CD14-positive monocyte (primary cell): Measurements from ENCODE around the gene SELL. TPM values are rescaled to one million over a fixed set of nuclear protein-coding genes. Genes with fewer than 3 reads are reported as not detected.
A peak's percentile ranks its signal among the peaks of the same experiment; 100 is the strongest.

ENCODE experiments used
- DNase-seq, 3 donors: peaks; one replicate each; pipeline ENCODE4 v3.0.0-alpha.2; 2011 to 2022
- H2AFZ ChIP-seq: 2 replicates; pipeline ENCODE4 v1.6.0; 2012; ENCODE audit warnings: mild to moderate bottlenecking, low read depth, low read length, inconsistent platforms; ENCODE audit not compliant: insufficient read depth, poor library complexity, severe bottlenecking
- H3K27ac ChIP-seq, 2 donors: 1 replicate in 1 of 2; 2 replicates in 1 of 2; pipeline ENCODE4 v1.5.1; 2012 to 2013; ENCODE audit warnings: low read length in 2 of 2, control low read depth in 1 of 2, inconsistent platforms in 1 of 2, low read depth in 1 of 2, mild to moderate bottlenecking in 1 of 2
- H3K27me3 ChIP-seq, 2 donors: one replicate each; pipeline versions ENCODE4 v1.6.0 to v1.6.1; 2011 to 2013; ENCODE audit warnings: low read length in 2 of 2; ENCODE audit not compliant: control insufficient read depth in 2 of 2, insufficient read depth in 2 of 2
- H3K36me3 ChIP-seq, 2 donors: replicated peaks in 1 of 2; 1 replicate in 1 of 2; 2 replicates in 1 of 2; pipeline versions ENCODE4 v1.5.1 to v1.6.1; 2012 to 2013; ENCODE audit warnings: low read length in 2 of 2, control low read depth in 1 of 2, inconsistent platforms in 1 of 2, mild to moderate bottlenecking in 1 of 2; ENCODE audit not compliant: insufficient read depth in 2 of 2, control insufficient read depth in 1 of 2
- H3K4me1 ChIP-seq, 2 donors: 1 replicate in 1 of 2; 2 replicates in 1 of 2; pipeline versions ENCODE4 v1.5.1 to v1.6.1; 2012 to 2013; ENCODE audit warnings: low read length in 2 of 2, control low read depth in 1 of 2, inconsistent platforms in 1 of 2, mild to moderate bottlenecking in 1 of 2, moderate library complexity in 1 of 2; ENCODE audit not compliant: insufficient read depth in 2 of 2, control insufficient read depth in 1 of 2
- H3K4me2 ChIP-seq: replicated peaks from 2 replicates; pipeline ENCODE3; 2012; ENCODE audit warnings: low read length, moderate library complexity, mild to moderate bottlenecking; ENCODE audit not compliant: poor library complexity, severe bottlenecking; ENCODE audit errors: extremely low read depth
- H3K4me3 ChIP-seq, 3 experiments: fragments of 200-600 bp in 1 of 3; sonication (generic) in 1 of 3; replicated peaks in 1 of 3; 1 replicate in 2 of 3; 2 replicates in 1 of 3; pipeline ENCODE4 v1.5.1; 2011 to 2013; ENCODE audit warnings: low read length in 3 of 3, mild to moderate bottlenecking in 3 of 3, control low read depth in 2 of 3, low read depth in 2 of 3, inconsistent platforms in 1 of 3, moderate library complexity in 1 of 3
- H3K79me2 ChIP-seq: 2 replicates; pipeline ENCODE4 v1.6.0; 2012; ENCODE audit warnings: mild to moderate bottlenecking, control low read depth, inconsistent platforms, low read length, moderate library complexity; ENCODE audit not compliant: insufficient read depth
- H3K9ac ChIP-seq: 2 replicates; pipeline ENCODE4 v1.6.0; 2017; ENCODE audit warnings: low read length, mild to moderate bottlenecking; ENCODE audit not compliant: insufficient read depth, poor library complexity, severe bottlenecking
- H3K9me3 ChIP-seq, 2 donors: replicated peaks in 1 of 2; 1 replicate in 1 of 2; 2 replicates in 1 of 2; pipeline versions ENCODE4 v1.5.1 to v1.6.1; 2012 to 2013; ENCODE audit warnings: low read length in 2 of 2, control low read depth in 1 of 2; ENCODE audit not compliant: control insufficient read depth in 1 of 2, insufficient read depth in 1 of 2
- H4K20me1 ChIP-seq: 2 replicates; pipeline ENCODE4 v1.6.0; 2012; ENCODE audit warnings: mild to moderate bottlenecking, low read length, control low read depth, moderate library complexity; ENCODE audit not compliant: insufficient read depth
- H3K27ac Mint-ChIP-seq, 7 donors: one replicate each; pipeline ENCODE4 v1.8.0; 2020; ENCODE audit warnings: mild to moderate bottlenecking in 7 of 7, mixed read lengths in 7 of 7, moderate library complexity in 6 of 7, inconsistent platforms in 2 of 7
- H3K27me3 Mint-ChIP-seq, 3 donors: one replicate each; pipeline ENCODE4 v1.8.0; 2021 to 2022; ENCODE audit warnings: low read depth in 3 of 3, mild to moderate bottlenecking in 3 of 3, mixed read lengths in 3 of 3, moderate library complexity in 3 of 3, inconsistent platforms in 1 of 3
- H3K36me3 Mint-ChIP-seq, 2 donors: one replicate each; pipeline ENCODE4 v1.8.0; 2020; ENCODE audit warnings: mixed read lengths in 2 of 2, inconsistent platforms in 1 of 2, mild to moderate bottlenecking in 1 of 2
- H3K4me1 Mint-ChIP-seq: one replicate; pipeline ENCODE4 v1.8.0; 2020; ENCODE audit warnings: mild to moderate bottlenecking, mixed read lengths
- H3K4me3 Mint-ChIP-seq, 2 donors: one replicate each; pipeline ENCODE4 v1.8.0; 2020; ENCODE audit warnings: mild to moderate bottlenecking in 2 of 2, mixed read lengths in 2 of 2, moderate library complexity in 1 of 2
- H3K9me3 Mint-ChIP-seq, 7 donors: one replicate each; pipeline ENCODE4 v1.8.0; 2020 to 2022; ENCODE audit warnings: mixed read lengths in 7 of 7, mild to moderate bottlenecking in 6 of 7, moderate library complexity in 6 of 7, inconsistent platforms in 2 of 7
- CTCF ChIP-seq: fragments of 200-600 bp; IDR thresholded peaks from one replicate; pipeline ENCODE4 v1.8.0; 2022; ENCODE audit warnings: antibody characterized with exemption, mild to moderate bottlenecking
- WGBS: methylation state at CpG from one replicate; pipeline ENCODE4 v1.1.5; 2013; ENCODE audit warnings: missing lambda C conversion rate; ENCODE audit not compliant: insufficient coverage; 5-methylcytosine and 5-hydroxymethylcytosine counted together
- intact Hi-C, 2 donors: fragments of 100-400 bp; cut with micrococcal nuclease; formaldehyde crosslinking; loops; one replicate each; pipeline versions ENCODE4 v1.15.0 to v1.15.1; 2023
- polyA plus RNA-seq, 3 donors: library from polyadenylated mRNA; depleted of rRNA in 1 of 3; unstranded in 2 of 3; stranded (reverse) in 1 of 3; fragments of 300-500 nt in 2 of 3; fragments of >200 nt in 1 of 3; fragmentation: Illumina TruSeq in 2 of 3; gene quantifications; 1 replicate in 2 of 3; 2 replicates in 1 of 3; pipeline ENCODE4 v1.2.3, GENCODE V29; 2012 to 2021

SELL gene
- polyA plus RNA-seq, 3 donors, result 153 to 1,885 (median 1,118) TPM

- peak overlapping the region; percentile 44 for H3K4me2 ChIP-seq
- no peak for DNase-seq
- H3K27me3 ChIP-seq, result no peaks in the 10 kb centered on the region
- H3K36me3 ChIP-seq, result peaks cover 16 to 29% of the 10 kb centered on the region in 2 donors
- H3K4me3 ChIP-seq, result peak overlapping the region in 1 of 3 experiments; percentile 24
- no peak overlapping the region for H3K9ac ChIP-seq
- no peak for TF ChIP-seq CTCF
- Mint-ChIP-seq H3K27ac (peak overlapping the region; percentile 1 to 88 (median 59)), H3K4me3 (no peak overlapping the region), H3K36me3 (peaks cover 54 to 67% of the 10 kb centered on the region in 2 donors), H3K4me1 (peaks cover 82% of the 10 kb centered on the region), H3K9me3 (no peaks in the 10 kb centered on the region), H3K27me3 (no peaks in the 10 kb centered on the region)
- peaks cover 25% of the 10 kb centered on the region for H3K79me2 ChIP-seq
- intact Hi-C loops, result no loop called here
- 62% methylated on average over 3 of the region's 4 CpGs for WGBS
- H3K27ac ChIP-seq, result peak overlapping the region in 1 of 2 donors; percentile 89
- no peak overlapping the region for H2AFZ ChIP-seq
- H4K20me1 ChIP-seq, result no peaks in the 10 kb centered on the region
- peaks cover 79 to 80% of the 10 kb centered on the region in 2 donors for H3K4me1 ChIP-seq
- H3K9me3 ChIP-seq, result no peaks in the 10 kb centered on the region
Measured at GRCh38 chr1:169692756-169693460, 18.5 kb downstream of the SELL start.

GRCh38 chr1:169690489-169690888 is 20.9 kb downstream of the SELL start:
- intact Hi-C loops, result no loop called here
- TF ChIP-seq CTCF, result no peak
- H3K36me3 Mint-ChIP-seq, result peaks cover 48 to 52% of the 10 kb centered on the region in 2 donors
- no peaks in the 10 kb centered on the region for H3K27me3 Mint-ChIP-seq
- H2AFZ ChIP-seq, result no peak overlapping the region
- no peak overlapping the region for H3K4me2 ChIP-seq
- H3K4me1 ChIP-seq, result peaks cover 55 to 56% of the 10 kb centered on the region in 2 donors
- peaks cover 13 to 25% of the 10 kb centered on the region in 2 donors for H3K36me3 ChIP-seq
- H3K9me3 ChIP-seq, result no peaks in the 10 kb centered on the region
- H4K20me1 ChIP-seq, result no peaks in the 10 kb centered on the region
- no peak overlapping the region for H3K4me3 Mint-ChIP-seq
- no peaks in the 10 kb centered on the region for H3K9me3 Mint-ChIP-seq
- peak overlapping the region in 4 of 7 donors; percentile 6 to 72 (median 46) for H3K27ac Mint-ChIP-seq
- peak overlapping the region in 1 of 2 donors; percentile 23 for H3K27ac ChIP-seq
- DNase-seq, result no peak
- no peaks in the 10 kb centered on the region for H3K27me3 ChIP-seq
- peaks cover 8% of the 10 kb centered on the region for H3K79me2 ChIP-seq
- H3K9ac ChIP-seq, result no peak overlapping the region
- H3K4me1 Mint-ChIP-seq, result peaks cover 62% of the 10 kb centered on the region
- H3K4me3 ChIP-seq, result no peak overlapping the region
